Adrenal gland (tissue), 5 donors: ENCODE measurements around the gene OR8U1.

Experiments
- POLR2A ChIP-seq, 2 donors: fragments of 450-650 bp; IDR thresholded peaks; one replicate each; pipeline ENCODE4 v1.6.1; 2017; ENCODE audit warnings: antibody characterized with exemption in 2 of 2, mild to moderate bottlenecking in 2 of 2, moderate library complexity in 1 of 2
- TF ChIP-seq, protein P1 (sequence below), 6 experiments: fragments of 450-650 bp in 4 of 6; fragments of 200-600 bp in 2 of 6; sonication (generic) in 1 of 6; IDR thresholded peaks; 1 replicate in 5 of 6; 2 replicates in 1 of 6; pipeline versions ENCODE4 v1.5.1 to v1.8.0; 2016 to 2021; ENCODE audit warnings: antibody characterized with exemption in 6 of 6, mild to moderate bottlenecking in 2 of 6, moderate library complexity in 1 of 6
- donor health status: DM: no; HTN: no; CAD: no.

DNA sequence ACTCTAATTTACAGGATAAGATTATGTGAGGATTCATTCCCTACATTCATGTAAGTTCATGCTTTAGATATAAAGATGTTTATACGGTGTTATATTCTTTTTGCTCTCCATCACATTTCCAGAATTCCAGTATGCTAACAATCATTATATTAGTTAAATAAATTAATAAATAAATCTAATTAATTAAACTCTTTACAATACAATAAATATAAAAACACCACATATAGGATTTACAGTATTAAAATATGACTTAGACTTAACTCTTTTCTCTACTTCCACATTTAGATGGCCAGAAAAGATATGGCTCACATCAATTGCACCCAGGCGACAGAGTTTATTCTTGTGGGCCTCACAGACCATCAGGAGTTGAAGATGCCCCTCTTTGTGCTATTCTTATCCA lies at the start of gene OR8U1:
- TF ChIP-seq, protein P1, sequence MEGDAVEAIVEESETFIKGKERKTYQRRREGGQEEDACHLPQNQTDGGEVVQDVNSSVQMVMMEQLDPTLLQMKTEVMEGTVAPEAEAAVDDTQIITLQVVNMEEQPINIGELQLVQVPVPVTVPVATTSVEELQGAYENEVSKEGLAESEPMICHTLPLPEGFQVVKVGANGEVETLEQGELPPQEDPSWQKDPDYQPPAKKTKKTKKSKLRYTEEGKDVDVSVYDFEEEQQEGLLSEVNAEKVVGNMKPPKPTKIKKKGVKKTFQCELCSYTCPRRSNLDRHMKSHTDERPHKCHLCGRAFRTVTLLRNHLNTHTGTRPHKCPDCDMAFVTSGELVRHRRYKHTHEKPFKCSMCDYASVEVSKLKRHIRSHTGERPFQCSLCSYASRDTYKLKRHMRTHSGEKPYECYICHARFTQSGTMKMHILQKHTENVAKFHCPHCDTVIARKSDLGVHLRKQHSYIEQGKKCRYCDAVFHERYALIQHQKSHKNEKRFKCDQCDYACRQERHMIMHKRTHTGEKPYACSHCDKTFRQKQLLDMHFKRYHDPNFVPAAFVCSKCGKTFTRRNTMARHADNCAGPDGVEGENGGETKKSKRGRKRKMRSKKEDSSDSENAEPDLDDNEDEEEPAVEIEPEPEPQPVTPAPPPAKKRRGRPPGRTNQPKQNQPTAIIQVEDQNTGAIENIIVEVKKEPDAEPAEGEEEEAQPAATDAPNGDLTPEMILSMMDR (IDR thresholded peaks at IDR 0.05), result no peak
- TF ChIP-seq POLR2A (IDR thresholded peaks at IDR 0.05), result no peak
